ENCODE results near the gene ABCA4. TPM values are rescaled to one million over a fixed set of nuclear protein-coding genes. Genes with fewer than 3 reads are reported as not detected.

Gene ABCA4
- total RNA-seq, 4 donors from 2014 or later: not detected

- no peaks in the 10 kb centered on the region for H3K9me3 ChIP-seq
- H3K27ac ChIP-seq: no peak overlapping the region
- TF ChIP-seq POLR2A (IDR thresholded peaks at IDR 0.05) (no peak), CTCF (IDR thresholded peaks at IDR 0.05 in 4 of 5, conservative IDR thresholded peaks at IDR 0.05 in 1 of 5) (no peak)
- no peaks in the 10 kb centered on the region for H3K27me3 ChIP-seq
- DNase-seq (no peak), ATAC-seq (no peak)
- H3K4me3 ChIP-seq: no peak overlapping the region
- in situ Hi-C loops (cut with MboI; ENCODE audit: low sequenced_read_pairs in 4 of 4): no loop called here
- no peaks in the 10 kb centered on the region for H3K36me3 ChIP-seq
- H3K4me1 ChIP-seq: no peaks in the 10 kb centered on the region
- intact Hi-C loops (cut with DNase I; ENCODE audit: low total_unique reads): no loop called here
Observed at GRCh38 chr1:94012708-94013366, 108.1 kb downstream of the ABCA4 start.

- H3K9me3 ChIP-seq: no peaks in the 10 kb centered on the region
- intact Hi-C loops (cut with DNase I; ENCODE audit: low total_unique reads) (no loop called here), in situ Hi-C loops (cut with MboI; ENCODE audit: low sequenced_read_pairs in 4 of 4) (no loop called here)
- no peak for TF ChIP-seq POLR2A (IDR thresholded peaks at IDR 0.05)
- TF ChIP-seq CTCF (IDR thresholded peaks at IDR 0.05 in 4 of 5, conservative IDR thresholded peaks at IDR 0.05 in 1 of 5): no peak
- no peaks in the 10 kb centered on the region for H3K4me1 ChIP-seq
- DNase-seq: no peak
- no peak overlapping the region for H3K4me3 ChIP-seq
- H3K27me3 ChIP-seq: no peaks in the 10 kb centered on the region
- H3K27ac ChIP-seq: no peak overlapping the region
- no peaks in the 10 kb centered on the region for H3K36me3 ChIP-seq
- ATAC-seq: no peak
Observed at GRCh38 chr1:94011709-94012595, 109.0 kb downstream of the ABCA4 start.

- no peak for TF ChIP-seq POLR2A (IDR thresholded peaks at IDR 0.05)
- no peak for TF ChIP-seq CTCF (IDR thresholded peaks at IDR 0.05 in 4 of 5, conservative IDR thresholded peaks at IDR 0.05 in 1 of 5)
- in situ Hi-C loops (cut with MboI; ENCODE audit: low sequenced_read_pairs in 4 of 4) (no loop called here), intact Hi-C loops (cut with DNase I; ENCODE audit: low total_unique reads) (no loop called here)
- no peak for DNase-seq
- Histone ChIP-seq H3K4me3 (no peak overlapping the region), H3K36me3 (no peaks in the 10 kb centered on the region), H3K4me1 (no peaks in the 10 kb centered on the region), H3K27me3 (no peaks in the 10 kb centered on the region), H3K27ac (no peak overlapping the region), H3K9me3 (no peaks in the 10 kb centered on the region)
- no peak for ATAC-seq
Observed at GRCh38 chr1:94011129-94011528, 109.8 kb downstream of the ABCA4 start.

GRCh38 chr1:94009304-94009703, 111.6 kb downstream of the ABCA4 start:
- no peaks in the 10 kb centered on the region for H3K4me1 ChIP-seq
- ATAC-seq (no peak), DNase-seq (no peak)
- H3K36me3 ChIP-seq: no peaks in the 10 kb centered on the region
- no peaks in the 10 kb centered on the region for H3K27me3 ChIP-seq
- no peak overlapping the region for H3K27ac ChIP-seq
- in situ Hi-C loops (cut with MboI; ENCODE audit: low sequenced_read_pairs in 4 of 4): no loop called here
- TF ChIP-seq CTCF (IDR thresholded peaks at IDR 0.05 in 4 of 5, conservative IDR thresholded peaks at IDR 0.05 in 1 of 5) (no peak), POLR2A (IDR thresholded peaks at IDR 0.05) (no peak)
- H3K9me3 ChIP-seq: no peaks in the 10 kb centered on the region
- H3K4me3 ChIP-seq: no peak overlapping the region
- intact Hi-C loops (cut with DNase I; ENCODE audit: low total_unique reads): no loop called here
